Liver (tissue), 9 donors: ENCODE results near the gene BRS3. TPM values are rescaled to one million over a fixed set of nuclear protein-coding genes. Genes with fewer than 3 reads are reported as not detected.

Experiments
- DNase-seq: peaks from one replicate; pipeline ENCODE4 v3.0.0-alpha.2; 2017; ENCODE audit warnings: low spot score
- H3K27ac ChIP-seq, 2 donors: one replicate each; pipeline ENCODE4 v1.7.0; 2013; ENCODE audit warnings: inconsistent platforms in 2 of 2, low read length in 2 of 2, control low read depth in 1 of 2, low read depth in 1 of 2, mild to moderate bottlenecking in 1 of 2
- H3K27me3 ChIP-seq, 4 donors: one replicate each; pipeline versions ENCODE4 v1.6.1 to v1.7.0; 2013; ENCODE audit warnings: low read length in 3 of 4, inconsistent platforms in 1 of 4, mild to moderate bottlenecking in 1 of 4, moderate library complexity in 1 of 4; ENCODE audit not compliant: control insufficient read depth in 4 of 4, insufficient read depth in 4 of 4
- H3K36me3 ChIP-seq, 4 donors: one replicate each; pipeline versions ENCODE4 v1.6.1 to v1.7.0; 2013; ENCODE audit warnings: low read length in 3 of 4, mild to moderate bottlenecking in 3 of 4, low read depth in 1 of 4, moderate library complexity in 1 of 4; ENCODE audit not compliant: control insufficient read depth in 4 of 4, insufficient read depth in 3 of 4
- H3K4me1 ChIP-seq, 4 donors: one replicate each; pipeline versions ENCODE4 v1.6.1 to v1.7.0; 2013; ENCODE audit warnings: low read length in 3 of 4, mild to moderate bottlenecking in 3 of 4, moderate library complexity in 1 of 4; ENCODE audit not compliant: control insufficient read depth in 4 of 4, insufficient read depth in 4 of 4
- H3K4me3 ChIP-seq, 3 donors: one replicate each; pipeline versions ENCODE4 v1.6.1 to v1.7.0; 2013; ENCODE audit warnings: low read length in 3 of 3, control low read depth in 1 of 3, low read depth in 1 of 3, mild to moderate bottlenecking in 1 of 3
- H3K9ac ChIP-seq, 2 donors: one replicate each; pipeline ENCODE4 v1.7.0; 2013; ENCODE audit warnings: low read length in 2 of 2, mild to moderate bottlenecking in 2 of 2, moderate library complexity in 2 of 2, control low read depth in 1 of 2, low read depth in 1 of 2
- H3K9me3 ChIP-seq, 4 donors: one replicate each; pipeline versions ENCODE4 v1.6.1 to v1.7.0; 2013; ENCODE audit warnings: low read length in 3 of 4; ENCODE audit not compliant: control insufficient read depth in 4 of 4
- EGR1 ChIP-seq, 2 donors: IDR thresholded peaks; 2 replicates each; pipeline ENCODE4 v1.6.1; 2016 to 2018; ENCODE audit warnings: antibody characterized with exemption in 2 of 2, low read depth in 2 of 2
- FOXA1 ChIP-seq: IDR thresholded peaks from 2 replicates; pipeline ENCODE4 v1.6.1; 2016; ENCODE audit warnings: antibody characterized with exemption
- FOXA2 ChIP-seq: IDR thresholded peaks from 2 replicates; pipeline ENCODE4 v1.6.1; 2016; ENCODE audit warnings: antibody characterized with exemption
- GABPA ChIP-seq, 2 donors: IDR thresholded peaks in 1 of 2; conservative IDR thresholded peaks in 1 of 2; 2 replicates each; pipeline ENCODE4 v1.6.1; 2016; ENCODE audit warnings: antibody characterized with exemption in 2 of 2, mild to moderate bottlenecking in 1 of 2, moderate library complexity in 1 of 2
- HNF4A ChIP-seq, 2 donors: conservative IDR thresholded peaks; 2 replicates each; pipeline ENCODE4 v1.6.1; 2016; ENCODE audit warnings: antibody characterized with exemption in 2 of 2, mild to moderate bottlenecking in 2 of 2
- HNF4G ChIP-seq: IDR thresholded peaks from 2 replicates; pipeline ENCODE4 v1.6.1; 2016; ENCODE audit warnings: antibody characterized with exemption
- JUND ChIP-seq, 2 donors: IDR thresholded peaks; 2 replicates each; pipeline ENCODE4 v1.6.1; 2016; ENCODE audit warnings: antibody characterized with exemption in 2 of 2
- MAX ChIP-seq: IDR thresholded peaks from 2 replicates; pipeline ENCODE4 v1.6.1; 2016; ENCODE audit warnings: antibody characterized with exemption
- NR2F2 ChIP-seq: IDR thresholded peaks from 2 replicates; pipeline ENCODE4 v1.6.1; 2016; ENCODE audit warnings: antibody characterized with exemption
- RAD21 ChIP-seq, 2 donors: IDR thresholded peaks; 2 replicates each; pipeline ENCODE4 v1.6.1; 2016; ENCODE audit warnings: antibody characterized with exemption in 2 of 2, mild to moderate bottlenecking in 2 of 2
- RXRA ChIP-seq, 2 donors: IDR thresholded peaks; 2 replicates each; pipeline ENCODE4 v1.6.1; 2017 to 2018; ENCODE audit warnings: antibody characterized with exemption in 2 of 2, mild to moderate bottlenecking in 1 of 2
- SP1 ChIP-seq: IDR thresholded peaks from 2 replicates; pipeline ENCODE4 v1.6.1; 2018; ENCODE audit warnings: antibody characterized with exemption, mild to moderate bottlenecking
- TAF1 ChIP-seq: conservative IDR thresholded peaks from 2 replicates; pipeline ENCODE4 v1.6.1; 2016; ENCODE audit warnings: antibody characterized with exemption, mild to moderate bottlenecking
- YY1 ChIP-seq: IDR thresholded peaks from 2 replicates; pipeline ENCODE4 v1.6.1; 2016; ENCODE audit warnings: antibody characterized with exemption, mild to moderate bottlenecking
- WGBS: extraction: QIAGEN DNeasy Blood & Tissue Kit; methylation state at CpG from one replicate; pipeline ENCODE4 v1.1.7; 2013; 5-methylcytosine and 5-hydroxymethylcytosine counted together
- polyA plus RNA-seq, 2 donors: library from polyadenylated mRNA; stranded (reverse) in 1 of 2; unstranded in 1 of 2; fragments of 200-250 nt in 1 of 2; fragments of >200 nt in 1 of 2; fragmentation: Nextera tagmentation in 1 of 2; extraction: Ambion mirVana in 1 of 2; gene quantifications; one replicate each; pipeline versions ENCODE4 v1.2.1 to v1.2.3, GENCODE V29; 2013 to 2015
- total RNA-seq, 2 donors: library from RNA; depleted of rRNA; stranded (reverse); fragments of >200 nt; gene quantifications; one replicate each; pipeline ENCODE4 v1.2.3, GENCODE V29; 2014
- TF ChIP-seq, protein P1 (sequence below): IDR thresholded peaks from 2 replicates; pipeline ENCODE4 v1.6.1; 2016; ENCODE audit warnings: antibody characterized with exemption
- TF ChIP-seq, protein P2 (sequence below): IDR thresholded peaks from 2 replicates; pipeline ENCODE4 v1.6.1; 2016; ENCODE audit warnings: antibody characterized with exemption
- TF ChIP-seq, protein P3 (sequence below): IDR thresholded peaks from 2 replicates; pipeline ENCODE4 v1.6.1; 2016; ENCODE audit warnings: antibody characterized with exemption, mild to moderate bottlenecking
- TF ChIP-seq, protein P4 (sequence below): fragments of 150-350 bp; IDR thresholded peaks from 2 replicates; pipeline ENCODE4 v1.5.1; 2017; ENCODE audit warnings: improper control_type of control experiment, low read depth, low read length; ENCODE audit not compliant: missing input control
- donor health status: healthy.
- donor health status: healthy.
- donor health status: healthy.
- donor health status: healthy.
- donor health status: healthy.

Gene BRS3
- total and polyA plus RNA-seq, 4 donors: not detected

- TF ChIP-seq TAF1 (no peak), MAX (no peak), FOXA2 (no peak), NR2F2 (no peak), RAD21 (IDR thresholded peaks at IDR 0.05) (no peak), HNF4G (no peak), YY1 (no peak), GABPA (IDR thresholded peaks at IDR 0.05 in 1 of 2, conservative IDR thresholded peaks at IDR 0.05 in 1 of 2) (no peak), FOXA1 (no peak), RXRA (IDR thresholded peaks at IDR 0.05) (no peak), EGR1 (IDR thresholded peaks at IDR 0.05; ENCODE audit: low read depth in 2 of 2) (no peak), HNF4A (conservative IDR thresholded peaks at IDR 0.05) (no peak), SP1 (no peak), JUND (IDR thresholded peaks at IDR 0.05) (no peak)
- TF ChIP-seq, protein P1, sequence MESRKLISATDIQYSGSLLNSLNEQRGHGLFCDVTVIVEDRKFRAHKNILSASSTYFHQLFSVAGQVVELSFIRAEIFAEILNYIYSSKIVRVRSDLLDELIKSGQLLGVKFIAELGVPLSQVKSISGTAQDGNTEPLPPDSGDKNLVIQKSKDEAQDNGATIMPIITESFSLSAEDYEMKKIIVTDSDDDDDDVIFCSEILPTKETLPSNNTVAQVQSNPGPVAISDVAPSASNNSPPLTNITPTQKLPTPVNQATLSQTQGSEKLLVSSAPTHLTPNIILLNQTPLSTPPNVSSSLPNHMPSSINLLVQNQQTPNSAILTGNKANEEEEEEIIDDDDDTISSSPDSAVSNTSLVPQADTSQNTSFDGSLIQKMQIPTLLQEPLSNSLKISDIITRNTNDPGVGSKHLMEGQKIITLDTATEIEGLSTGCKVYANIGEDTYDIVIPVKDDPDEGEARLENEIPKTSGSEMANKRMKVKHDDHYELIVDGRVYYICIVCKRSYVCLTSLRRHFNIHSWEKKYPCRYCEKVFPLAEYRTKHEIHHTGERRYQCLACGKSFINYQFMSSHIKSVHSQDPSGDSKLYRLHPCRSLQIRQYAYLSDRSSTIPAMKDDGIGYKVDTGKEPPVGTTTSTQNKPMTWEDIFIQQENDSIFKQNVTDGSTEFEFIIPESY: no peak
- TF ChIP-seq, protein P2, sequence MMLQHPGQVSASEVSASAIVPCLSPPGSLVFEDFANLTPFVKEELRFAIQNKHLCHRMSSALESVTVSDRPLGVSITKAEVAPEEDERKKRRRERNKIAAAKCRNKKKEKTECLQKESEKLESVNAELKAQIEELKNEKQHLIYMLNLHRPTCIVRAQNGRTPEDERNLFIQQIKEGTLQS: no peak
- TF ChIP-seq, protein P3, sequence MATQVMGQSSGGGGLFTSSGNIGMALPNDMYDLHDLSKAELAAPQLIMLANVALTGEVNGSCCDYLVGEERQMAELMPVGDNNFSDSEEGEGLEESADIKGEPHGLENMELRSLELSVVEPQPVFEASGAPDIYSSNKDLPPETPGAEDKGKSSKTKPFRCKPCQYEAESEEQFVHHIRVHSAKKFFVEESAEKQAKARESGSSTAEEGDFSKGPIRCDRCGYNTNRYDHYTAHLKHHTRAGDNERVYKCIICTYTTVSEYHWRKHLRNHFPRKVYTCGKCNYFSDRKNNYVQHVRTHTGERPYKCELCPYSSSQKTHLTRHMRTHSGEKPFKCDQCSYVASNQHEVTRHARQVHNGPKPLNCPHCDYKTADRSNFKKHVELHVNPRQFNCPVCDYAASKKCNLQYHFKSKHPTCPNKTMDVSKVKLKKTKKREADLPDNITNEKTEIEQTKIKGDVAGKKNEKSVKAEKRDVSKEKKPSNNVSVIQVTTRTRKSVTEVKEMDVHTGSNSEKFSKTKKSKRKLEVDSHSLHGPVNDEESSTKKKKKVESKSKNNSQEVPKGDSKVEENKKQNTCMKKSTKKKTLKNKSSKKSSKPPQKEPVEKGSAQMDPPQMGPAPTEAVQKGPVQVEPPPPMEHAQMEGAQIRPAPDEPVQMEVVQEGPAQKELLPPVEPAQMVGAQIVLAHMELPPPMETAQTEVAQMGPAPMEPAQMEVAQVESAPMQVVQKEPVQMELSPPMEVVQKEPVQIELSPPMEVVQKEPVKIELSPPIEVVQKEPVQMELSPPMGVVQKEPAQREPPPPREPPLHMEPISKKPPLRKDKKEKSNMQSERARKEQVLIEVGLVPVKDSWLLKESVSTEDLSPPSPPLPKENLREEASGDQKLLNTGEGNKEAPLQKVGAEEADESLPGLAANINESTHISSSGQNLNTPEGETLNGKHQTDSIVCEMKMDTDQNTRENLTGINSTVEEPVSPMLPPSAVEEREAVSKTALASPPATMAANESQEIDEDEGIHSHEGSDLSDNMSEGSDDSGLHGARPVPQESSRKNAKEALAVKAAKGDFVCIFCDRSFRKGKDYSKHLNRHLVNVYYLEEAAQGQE: no peak
- TF ChIP-seq, protein P4, sequence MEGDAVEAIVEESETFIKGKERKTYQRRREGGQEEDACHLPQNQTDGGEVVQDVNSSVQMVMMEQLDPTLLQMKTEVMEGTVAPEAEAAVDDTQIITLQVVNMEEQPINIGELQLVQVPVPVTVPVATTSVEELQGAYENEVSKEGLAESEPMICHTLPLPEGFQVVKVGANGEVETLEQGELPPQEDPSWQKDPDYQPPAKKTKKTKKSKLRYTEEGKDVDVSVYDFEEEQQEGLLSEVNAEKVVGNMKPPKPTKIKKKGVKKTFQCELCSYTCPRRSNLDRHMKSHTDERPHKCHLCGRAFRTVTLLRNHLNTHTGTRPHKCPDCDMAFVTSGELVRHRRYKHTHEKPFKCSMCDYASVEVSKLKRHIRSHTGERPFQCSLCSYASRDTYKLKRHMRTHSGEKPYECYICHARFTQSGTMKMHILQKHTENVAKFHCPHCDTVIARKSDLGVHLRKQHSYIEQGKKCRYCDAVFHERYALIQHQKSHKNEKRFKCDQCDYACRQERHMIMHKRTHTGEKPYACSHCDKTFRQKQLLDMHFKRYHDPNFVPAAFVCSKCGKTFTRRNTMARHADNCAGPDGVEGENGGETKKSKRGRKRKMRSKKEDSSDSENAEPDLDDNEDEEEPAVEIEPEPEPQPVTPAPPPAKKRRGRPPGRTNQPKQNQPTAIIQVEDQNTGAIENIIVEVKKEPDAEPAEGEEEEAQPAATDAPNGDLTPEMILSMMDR: no peak
- H3K27ac ChIP-seq: no peak overlapping the region
- WGBS: 61% methylated on average over 6 of the region's 6 CpGs
- H3K27me3 ChIP-seq: peaks cover 0 to 7% (median 0%) of the 10 kb centered on the region in 4 donors
- no peaks in the 10 kb centered on the region for H3K9me3 ChIP-seq
- H3K4me3 ChIP-seq: no peak overlapping the region
- DNase-seq: no peak
- H3K9ac ChIP-seq: no peak overlapping the region
- peaks cover 0 to 2% (median 0%) of the 10 kb centered on the region in 4 donors for H3K4me1 ChIP-seq
- no peaks in the 10 kb centered on the region for H3K36me3 ChIP-seq
These were observed 4.1 kb downstream of the BRS3 start for GRCh38 chrX:136491832-136492231.
